ENCODE results near the gene PCDH15.

The PCDH15 gene

GRCh38 chr10:53864846-53865245, 936.2 kb downstream of the PCDH15 start:
- Histone ChIP-seq H3K36me3 (ENCODE audit: insufficient read depth, low read length) (no peaks in the 10 kb centered on the region), H3K9me3 (ENCODE audit: insufficient read depth, low read length, severe bottlenecking) (no peaks in the 10 kb centered on the region), H4K20me1 (ENCODE audit: insufficient read depth, low read length) (no peaks in the 10 kb centered on the region), H3K4me2 (ENCODE audit: insufficient read depth, low read length) (no peak overlapping the region), H3K27me3 (ENCODE audit: insufficient read depth, low read length, poor library complexity) (no peaks in the 10 kb centered on the region), H3K79me2 (ENCODE audit: insufficient read depth, low read length) (no peaks in the 10 kb centered on the region), H3K4me3 (ENCODE audit: low read depth in 1 of 2, low read length in 2 of 2) (no peak overlapping the region), H3K27ac (ENCODE audit: low read length) (no peak overlapping the region), H3K9ac (ENCODE audit: low read depth, low read length) (no peak overlapping the region), H3K4me1 (ENCODE audit: insufficient read depth, low read length) (no peaks in the 10 kb centered on the region), H2AFZ (ENCODE audit: low read depth, low read length) (no peak overlapping the region)
- no peak for TF ChIP-seq EZH2 (IDR thresholded peaks at IDR 0.05; ENCODE audit: borderline replicate concordance, low read depth, low read length, severe bottlenecking)
- no peak for TF ChIP-seq CTCF (IDR thresholded peaks at IDR 0.05; ENCODE audit: borderline replicate concordance, extremely low read depth, low read length, poor library complexity, severe bottlenecking)
- no peak for ATAC-seq (ENCODE audit: insufficient read depth, low read depth)
- DNase-seq, result no peak

GRCh38 chr10:53852450-53853175, 948.4 kb downstream of the PCDH15 start:
- H3K4me1 ChIP-seq (ENCODE audit: insufficient read depth, low read length), result no peaks in the 10 kb centered on the region
- H3K9ac ChIP-seq (ENCODE audit: low read depth, low read length), result no peak overlapping the region
- H3K36me3 ChIP-seq (ENCODE audit: insufficient read depth, low read length), result no peaks in the 10 kb centered on the region
- no peak overlapping the region for H2AFZ ChIP-seq (ENCODE audit: low read depth, low read length)
- no peak overlapping the region for H3K27ac ChIP-seq (ENCODE audit: low read length)
- ATAC-seq (ENCODE audit: insufficient read depth, low read depth) (no peak), DNase-seq (no peak)
- no peaks in the 10 kb centered on the region for H3K9me3 ChIP-seq (ENCODE audit: insufficient read depth, low read length, severe bottlenecking)
- H3K79me2 ChIP-seq (ENCODE audit: insufficient read depth, low read length), result no peaks in the 10 kb centered on the region
- H4K20me1 ChIP-seq (ENCODE audit: insufficient read depth, low read length), result no peaks in the 10 kb centered on the region
- H3K27me3 ChIP-seq (ENCODE audit: insufficient read depth, low read length, poor library complexity), result no peaks in the 10 kb centered on the region
- no peak overlapping the region for H3K4me3 ChIP-seq (ENCODE audit: low read depth in 1 of 2, low read length in 2 of 2)
- no peak overlapping the region for H3K4me2 ChIP-seq (ENCODE audit: insufficient read depth, low read length)
- TF ChIP-seq EZH2 (IDR thresholded peaks at IDR 0.05; ENCODE audit: borderline replicate concordance, low read depth, low read length, severe bottlenecking) (no peak), CTCF (IDR thresholded peaks at IDR 0.05; ENCODE audit: borderline replicate concordance, extremely low read depth, low read length, poor library complexity, severe bottlenecking) (no peak)

DNA sequence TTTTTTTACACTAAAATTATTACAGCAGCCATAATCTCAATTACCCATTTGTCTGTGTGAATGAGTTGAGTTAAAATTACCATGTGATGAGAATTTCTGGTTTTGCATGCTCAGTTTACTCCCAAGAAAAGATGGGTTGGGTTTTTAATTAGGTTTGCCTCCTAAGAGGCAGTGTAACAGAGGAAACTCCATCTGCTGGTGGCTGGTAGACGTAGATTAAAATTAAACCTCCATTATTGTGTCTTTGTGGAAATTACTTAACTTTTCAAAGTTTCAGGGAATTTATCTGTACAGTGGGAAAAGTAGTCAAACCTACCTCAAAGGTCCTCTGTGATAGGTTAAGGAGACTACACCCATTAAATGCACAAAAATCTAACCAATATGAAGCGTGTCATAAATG, 954.2 kb downstream of the PCDH15 start:
- Histone ChIP-seq H3K9ac (ENCODE audit: low read depth, low read length) (no peak overlapping the region), H4K20me1 (ENCODE audit: insufficient read depth, low read length) (no peaks in the 10 kb centered on the region), H3K36me3 (ENCODE audit: insufficient read depth, low read length) (no peaks in the 10 kb centered on the region), H3K27me3 (ENCODE audit: insufficient read depth, low read length, poor library complexity) (no peaks in the 10 kb centered on the region), H3K27ac (ENCODE audit: low read length) (no peak overlapping the region), H3K4me1 (ENCODE audit: insufficient read depth, low read length) (peaks cover 5% of the 10 kb centered on the region; the same call in 1 of the 2 replicates), H3K4me3 (ENCODE audit: low read depth in 1 of 2, low read length in 2 of 2) (no peak overlapping the region), H3K4me2 (ENCODE audit: insufficient read depth, low read length) (no peak overlapping the region), H3K9me3 (ENCODE audit: insufficient read depth, low read length, severe bottlenecking) (no peaks in the 10 kb centered on the region), H2AFZ (ENCODE audit: low read depth, low read length) (no peak overlapping the region), H3K79me2 (ENCODE audit: insufficient read depth, low read length) (no peaks in the 10 kb centered on the region)
- DNase-seq (no peak), ATAC-seq (ENCODE audit: insufficient read depth, low read depth) (no peak)
- TF ChIP-seq CTCF (IDR thresholded peaks at IDR 0.05; ENCODE audit: borderline replicate concordance, extremely low read depth, low read length, poor library complexity, severe bottlenecking) (peak; percentile 4), EZH2 (IDR thresholded peaks at IDR 0.05; ENCODE audit: borderline replicate concordance, low read depth, low read length, severe bottlenecking) (no peak)

Measured in DND-41 (cell line).